GM12878 (cell line): Measurements from ENCODE around the gene HM13. TPM values are rescaled to one million over a fixed set of nuclear protein-coding genes. Genes with fewer than 3 reads are reported as not detected.
"Not testable (repeated sequence)": the region's sequence is repeated elsewhere in the genome, so short reads cannot be mapped to it uniquely, and the experiment has no call there.

ENCODE experiments used
- ATAC-seq: fragments of 200-7000 bp; cut with Tn5 transposase; 3 replicates; pipeline ENCODE4 v1.9.1; 2020; ENCODE audit warnings: mild to moderate bottlenecking, moderate library complexity
- BruUV-seq: library from RNA; stranded (reverse); fragments of 400-500 nt; replicated peaks from 2 replicates; lab custom pipeline; 2021; lab: Mats Ljungman, UMichigan
- CTCF ChIA-PET: fragments of 300-600 bp; sonication (Branson Sonifier 250); formaldehyde crosslinking; extraction: SDS; loops from one replicate; lab custom pipeline; 2021; ENCODE audit warnings: inconsistent platforms; lab: Yijun Ruan, JAX
- POLR2A ChIA-PET: fragments of 350-600 bp; formaldehyde crosslinking; extraction: SDS; loops from one replicate; lab custom pipeline; 2021; ENCODE audit warnings: inconsistent platforms; lab: Charles Lee
- RAD21 ChIA-PET: fragments of 300-600 bp; sonication (Branson Sonifier 250); formaldehyde crosslinking; loops from one replicate; lab custom pipeline; 2023; ENCODE audit warnings: antibody characterized with exemption; ENCODE audit not compliant: unreplicated experiment; lab: Charles Lee
- SMC1A ChIA-PET: fragments of 300-600 bp; sonication (Branson Sonifier 250); formaldehyde crosslinking; loops from one replicate; lab custom pipeline; 2023; ENCODE audit not compliant: unreplicated experiment, uncharacterized antibody; lab: Charles Lee
- DNase-seq: peaks from one replicate; pipeline ENCODE4 v3.0.0-alpha.2; 2011; ENCODE audit warnings: low read depth, low spot score
- FAIRE-seq: peaks from 3 replicates; lab custom pipeline; 2011; peaks lifted over from hg19 to GRCh38; lab: Jason Lieb, UNC
- H2AFZ ChIP-seq: 2 replicates; pipeline ENCODE4 v1.6.0; 2011; ENCODE audit warnings: low read depth, low read length, control low read depth; ENCODE audit not compliant: control insufficient read depth
- H3K27ac ChIP-seq: 2 replicates; pipeline ENCODE4 v1.5.1; 2011; ENCODE audit warnings: control low read depth; ENCODE audit not compliant: control insufficient read depth, insufficient read depth
- H3K27me3 ChIP-seq, 2 experiments: replicated peaks in 1 of 2; 2 replicates each; pipeline versions ENCODE4 v1.6.0 to v1.6.1; 2011; ENCODE audit warnings: low read length in 1 of 2; ENCODE audit not compliant: control insufficient read depth in 2 of 2, insufficient read depth in 2 of 2
- H3K36me3 ChIP-seq, 2 experiments: 2 replicates each; pipeline ENCODE4 v1.5.1; 2011; ENCODE audit warnings: low read length in 1 of 2; ENCODE audit not compliant: control insufficient read depth in 2 of 2, insufficient read depth in 2 of 2
- H3K4me1 ChIP-seq: 2 replicates; pipeline ENCODE4 v1.6.1; 2011; ENCODE audit warnings: mild to moderate bottlenecking, low read length, moderate library complexity, mixed read lengths; ENCODE audit not compliant: control insufficient read depth, insufficient read depth
- H3K4me2 ChIP-seq: 2 replicates; pipeline ENCODE4 v1.6.0; 2011; ENCODE audit warnings: control low read depth; ENCODE audit not compliant: control insufficient read depth, insufficient read depth
- H3K4me3 ChIP-seq: fragments of 200-600 bp; sonication (generic); 2 replicates; pipeline ENCODE4 v1.5.1; 2016
- H3K79me2 ChIP-seq: 2 replicates; pipeline ENCODE4 v1.6.0; 2011; ENCODE audit warnings: low read length; ENCODE audit not compliant: control insufficient read depth, insufficient read depth
- H3K9ac ChIP-seq: 2 replicates; pipeline ENCODE4 v1.8.0; 2011; ENCODE audit warnings: low read length, control low read depth, mixed read lengths; ENCODE audit not compliant: control insufficient read depth, insufficient read depth
- H3K9me3 ChIP-seq: replicated peaks from 3 replicates; pipeline ENCODE4 v1.5.1; 2011; ENCODE audit warnings: mild to moderate bottlenecking, low read length; ENCODE audit not compliant: control insufficient read depth, insufficient read depth
- H4K20me1 ChIP-seq: 2 replicates; pipeline ENCODE4 v1.6.0; 2011; ENCODE audit not compliant: control insufficient read depth, insufficient read depth
- ASH2L ChIP-seq: fragments of 300-600, 200-600 bp; sonication (generic); IDR thresholded peaks from 2 replicates; pipeline ENCODE4 v1.6.1; 2017; ENCODE audit warnings: low read depth, mild to moderate bottlenecking, borderline replicate concordance
- ELK1 ChIP-seq: IDR thresholded peaks from 2 replicates; pipeline ENCODE4 v1.6.1; 2012; ENCODE audit warnings: low read depth, low read length, improper control_type of control experiment
- MAX ChIP-seq: IDR thresholded peaks from 2 replicates; pipeline ENCODE4 v1.6.1; 2012; ENCODE audit warnings: low read depth, low read length, improper control_type of control experiment
- PKNOX1 ChIP-seq: fragments of 450-650 bp; IDR thresholded peaks from 2 replicates; pipeline ENCODE4 v1.6.1; 2016; ENCODE audit warnings: mild to moderate bottlenecking
- SREBF1 ChIP-seq: IDR thresholded peaks from 2 replicates; pipeline ENCODE4 v1.6.1; 2012; ENCODE audit warnings: mild to moderate bottlenecking, low read length
- TCF3 ChIP-seq: IDR thresholded peaks from 2 replicates; pipeline ENCODE4 v1.6.1; 2012; ENCODE audit warnings: low read depth, mild to moderate bottlenecking, low read length, borderline replicate concordance; ENCODE audit not compliant: insufficient read depth
- USF2 ChIP-seq: IDR thresholded peaks from 2 replicates; pipeline ENCODE4 v1.6.1; 2011; ENCODE audit warnings: low read depth, low read length, improper control_type of control experiment, borderline replicate concordance
- WGBS: methylation state at CpG from one replicate; pipeline ENCODE4 v1.1.6; 2016; ENCODE audit warnings: low lambda C conversion rate; ENCODE audit not compliant: insufficient replicate concordance, insufficient coverage; ENCODE audit errors: missing lambda C conversion rate; 5-methylcytosine and 5-hydroxymethylcytosine counted together
- in situ Hi-C: fragments of 300-500 bp; cut with MboI; formaldehyde crosslinking; loops from 9 replicates; pipeline ENCODE4 v1.14.3; 2018; ENCODE audit warnings: mixed read lengths
- intact Hi-C: fragments of 100-400 bp; cut with micrococcal nuclease; formaldehyde crosslinking; loops from one replicate; pipeline ENCODE4 v1.14.2; 2022; ENCODE audit not compliant: unreplicated experiment
- polyA plus RNA-seq, 11 experiments: library from polyadenylated mRNA; depleted of rRNA in 4 of 11; unstranded in 6 of 11; stranded (reverse) in 5 of 11; fragments of >200 nt; fragmentation: Nextera tagmentation in 4 of 11; fragmentation: Illumina TruSeq in 1 of 11; extraction: Ambion mirVana in 4 of 11; extraction: Trizol in 1 of 11; gene quantifications; 1 replicate in 1 of 11; 2 replicates in 10 of 11; pipeline versions ENCODE4 v1.2.1 to v1.2.3, GENCODE V29; 2011 to 2016; ENCODE audit warnings: inconsistent platforms in 2 of 11, missing spikeins in 2 of 11, low read depth in 1 of 11
- total RNA-seq, 4 experiments: library from RNA; depleted of rRNA in 3 of 4; stranded (reverse); fragments of >200 nt in 3 of 4; fragmentation: Illumina TruSeq in 1 of 4; extraction: Trizol in 1 of 4; gene quantifications; 2 replicates each; pipeline versions ENCODE4 v1.2.1 to v1.2.3, GENCODE V29; 2013 to 2021
- TF ChIP-seq, protein P1 (sequence below): fragments of 450-650 bp; formaldehyde crosslinking; IDR thresholded peaks from 2 replicates; pipeline ENCODE4 v1.4.0; 2022; ENCODE audit warnings: mild to moderate bottlenecking, moderate library complexity

HM13 gene
- total and polyA plus RNA-seq, 10 of the 15 experiments (the other 5 are each of a cell fraction or from before 2014, with no cell fraction given), result 4.8 to 185 (median 81.7) TPM

- TF ChIP-seq SREBF1 (no peak), ELK1 (no peak), MAX (no peak), ASH2L (no peak), USF2 (no peak), TCF3 (no peak), PKNOX1 (no peak)
- TF ChIP-seq, protein P1, sequence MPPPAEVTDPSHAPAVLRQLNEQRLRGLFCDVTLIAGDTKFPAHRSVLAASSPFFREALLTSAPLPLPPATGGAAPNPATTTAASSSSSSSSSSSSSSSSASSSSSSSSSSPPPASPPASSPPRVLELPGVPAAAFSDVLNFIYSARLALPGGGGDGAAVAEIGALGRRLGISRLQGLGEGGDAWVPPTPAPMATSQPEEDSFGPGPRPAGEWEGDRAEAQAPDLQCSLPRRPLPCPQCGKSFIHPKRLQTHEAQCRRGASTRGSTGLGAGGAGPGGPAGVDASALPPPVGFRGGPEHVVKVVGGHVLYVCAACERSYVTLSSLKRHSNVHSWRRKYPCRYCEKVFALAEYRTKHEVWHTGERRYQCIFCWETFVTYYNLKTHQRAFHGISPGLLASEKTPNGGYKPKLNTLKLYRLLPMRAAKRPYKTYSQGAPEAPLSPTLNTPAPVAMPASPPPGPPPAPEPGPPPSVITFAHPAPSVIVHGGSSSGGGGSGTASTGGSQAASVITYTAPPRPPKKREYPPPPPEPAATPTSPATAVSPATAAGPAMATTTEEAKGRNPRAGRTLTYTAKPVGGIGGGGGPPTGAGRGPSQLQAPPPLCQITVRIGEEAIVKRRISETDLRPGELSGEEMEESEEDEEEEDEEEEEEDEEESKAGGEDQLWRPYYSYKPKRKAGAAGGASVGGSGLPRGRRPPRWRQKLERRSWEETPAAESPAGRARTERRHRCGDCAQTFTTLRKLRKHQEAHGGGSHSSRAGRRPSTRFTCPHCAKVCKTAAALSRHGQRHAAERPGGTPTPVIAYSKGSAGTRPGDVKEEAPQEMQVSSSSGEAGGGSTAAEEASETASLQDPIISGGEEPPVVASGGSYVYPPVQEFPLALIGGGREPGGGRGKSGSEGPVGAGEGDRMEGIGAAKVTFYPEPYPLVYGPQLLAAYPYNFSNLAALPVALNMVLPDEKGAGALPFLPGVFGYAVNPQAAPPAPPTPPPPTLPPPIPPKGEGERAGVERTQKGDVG (CRISPR knock-in tag), result no peak
These were observed 65.0 kb downstream of the HM13 start (continued) for GRCh38 chr20:31579245-31579644.

GRCh38 chr20:31579941-31580651, 65.9 kb downstream of the HM13 start:
- POLR2A ChIA-PET, SMC1A ChIA-PET, FAIRE-seq, H3K9me3 ChIP-seq, H3K27ac ChIP-seq, H3K4me3 ChIP-seq, H3K79me2 ChIP-seq, ATAC-seq, H4K20me1 ChIP-seq, DNase-seq, H3K9ac ChIP-seq, in situ Hi-C loops, H3K4me2 ChIP-seq, BruUV-seq, H3K27me3 ChIP-seq, H3K36me3 ChIP-seq, intact Hi-C loops, H3K4me1 ChIP-seq, H2AFZ ChIP-seq: not testable (repeated sequence)
- CTCF ChIA-PET, result interaction anchor here (1.2 to 2.2 kb wide), 2 partner anchors 19 to 32 kb away, joined by 3 to 12 read pairs; no protein-coding TSS in a partner anchor
- RAD21 ChIA-PET, result interaction anchor here (0.8 to 1.4 kb wide), 2 partner anchors 14 to 32 kb away, joined by 4 to 6 read pairs; no protein-coding TSS in a partner anchor
- 83% methylated on average over 16 of the region's 17 CpGs for WGBS
